Endothelial cell of umbilical vein (primary cell): ENCODE results near the gene KANK4. TPM values are rescaled to one million over a fixed set of nuclear protein-coding genes. Genes with fewer than 3 reads are reported as not detected.

Source experiments
- BruUV-seq: library from RNA; stranded (reverse); fragments of 400-500 nt; replicated peaks from 2 replicates; lab custom pipeline; 2021; lab: Mats Ljungman, UMichigan
- CTCF ChIA-PET: fragments of 300-600, 350-600 bp; sonication (Branson Sonifier 250); formaldehyde crosslinking; loops from one replicate; lab custom pipeline; 2021; ENCODE audit warnings: antibody characterized with exemption, inconsistent platforms; lab: Charles Lee
- POLR2A ChIA-PET: fragments of 300-600, 350-600 bp; sonication (Branson Sonifier 250); formaldehyde crosslinking; loops from one replicate; lab custom pipeline; 2021; ENCODE audit warnings: antibody characterized with exemption, inconsistent platforms; lab: Charles Lee
- DNase-seq: peaks from one replicate; pipeline ENCODE4 v3.0.0-alpha.2; 2011; ENCODE audit warnings: low read depth, low spot score
- FAIRE-seq: peaks from 2 replicates; lab custom pipeline; 2011; peaks lifted over from hg19 to GRCh38; lab: Jason Lieb, UNC
- H2AFZ ChIP-seq: 2 replicates; pipeline ENCODE4 v1.6.0; 2012; ENCODE audit warnings: low read depth, low read length, control low read depth, inconsistent platforms
- H3K27ac ChIP-seq: 2 replicates; pipeline ENCODE4 v1.5.1; 2011; ENCODE audit warnings: low read depth, mild to moderate bottlenecking, control low read depth, low read length, moderate library complexity; ENCODE audit not compliant: insufficient read depth
- H3K27me3 ChIP-seq, 2 experiments: 2 replicates each; pipeline versions ENCODE4 v1.6.0 to v1.6.1; 2011; ENCODE audit warnings: low read length in 2 of 2, mixed read lengths in 1 of 2; ENCODE audit not compliant: control insufficient read depth in 2 of 2, insufficient read depth in 2 of 2
- H3K36me3 ChIP-seq, 2 experiments: 2 replicates in 1 of 2; 3 replicates in 1 of 2; pipeline ENCODE4 v1.5.1; 2011; ENCODE audit warnings: low read length in 2 of 2, mild to moderate bottlenecking in 1 of 2, moderate library complexity in 1 of 2; ENCODE audit not compliant: control insufficient read depth in 2 of 2, insufficient read depth in 2 of 2; ENCODE audit errors: extremely low read depth in 1 of 2
- H3K4me1 ChIP-seq: 3 replicates; pipeline ENCODE4 v1.5.1; 2011; ENCODE audit warnings: mild to moderate bottlenecking, low read length; ENCODE audit not compliant: control insufficient read depth, insufficient read depth; ENCODE audit errors: extremely low read depth
- H3K4me2 ChIP-seq: 2 replicates; pipeline ENCODE4 v1.6.1; 2011; ENCODE audit warnings: low read length, control low read depth, mixed read lengths; ENCODE audit not compliant: insufficient read depth
- H3K4me3 ChIP-seq, 3 experiments: fragments of 200-600 bp in 1 of 3; sonication (generic), shearing (Covaris generic) in 1 of 3; replicated peaks in 1 of 3; 2 replicates each; pipeline ENCODE4 v1.5.1; 2011 to 2016; ENCODE audit warnings: control low read depth in 3 of 3, low read length in 3 of 3, mild to moderate bottlenecking in 2 of 3, inconsistent platforms in 1 of 3, low read depth in 1 of 3, moderate library complexity in 1 of 3; ENCODE audit not compliant: insufficient read depth in 1 of 3
- H3K79me2 ChIP-seq: 2 replicates; pipeline ENCODE4 v1.6.0; 2012; ENCODE audit warnings: low read length, inconsistent platforms; ENCODE audit not compliant: control insufficient read depth, insufficient read depth
- H3K9ac ChIP-seq: replicated peaks from 2 replicates; pipeline ENCODE3; 2011; ENCODE audit warnings: low read length, control low read depth; ENCODE audit not compliant: insufficient read depth; ENCODE audit errors: extremely low read depth
- H3K9me1 ChIP-seq: replicated peaks from 3 replicates; pipeline ENCODE4 v1.6.0; 2011; ENCODE audit warnings: mild to moderate bottlenecking, low read length; ENCODE audit not compliant: control insufficient read depth, insufficient read depth; ENCODE audit errors: extremely low read depth
- H3K9me3 ChIP-seq: replicated peaks from 2 replicates; pipeline ENCODE4 v1.5.1; 2012; ENCODE audit warnings: low read length, inconsistent platforms; ENCODE audit not compliant: control insufficient read depth, insufficient read depth
- H4K20me1 ChIP-seq: replicated peaks from 2 replicates; pipeline ENCODE3; 2011; ENCODE audit warnings: mild to moderate bottlenecking, low read length; ENCODE audit not compliant: control insufficient read depth, insufficient read depth; ENCODE audit errors: extremely low read depth
- EZH2 ChIP-seq: IDR thresholded peaks from 2 replicates; pipeline ENCODE4 v1.6.1; 2012; ENCODE audit warnings: borderline replicate concordance, low read depth, mild to moderate bottlenecking, moderate library complexity, low read length, inconsistent platforms; ENCODE audit not compliant: severe bottlenecking
- FOS ChIP-seq: IDR thresholded peaks from 2 replicates; pipeline ENCODE4 v1.6.1; 2011; ENCODE audit warnings: mild to moderate bottlenecking, low read length, moderate library complexity, borderline replicate concordance; ENCODE audit not compliant: insufficient read depth
- GATA2 ChIP-seq: IDR thresholded peaks from 2 replicates; pipeline ENCODE4 v1.7.0; 2011; ENCODE audit warnings: low read depth, mild to moderate bottlenecking, moderate library complexity, mixed read lengths, low read length; ENCODE audit not compliant: insufficient read length, insufficient read depth
- JUN ChIP-seq: IDR thresholded peaks from 2 replicates; pipeline ENCODE4 v1.6.1; 2011; ENCODE audit warnings: borderline replicate concordance, low read depth; ENCODE audit not compliant: insufficient read length, insufficient read depth
- MAX ChIP-seq: IDR thresholded peaks from 2 replicates; pipeline ENCODE4 v1.6.1; 2011; ENCODE audit not compliant: insufficient read depth, insufficient read length
- MYC ChIP-seq: IDR thresholded peaks from one replicate; pipeline ENCODE4 v1.6.1; 2011; ENCODE audit warnings: mild to moderate bottlenecking, low read depth, low read length
- POLR2A ChIP-seq: IDR thresholded peaks from 2 replicates; pipeline ENCODE4 v1.6.1; 2012; ENCODE audit warnings: low read depth, mild to moderate bottlenecking, control low read depth, low read length
- POLR2AphosphoS5 ChIP-seq: IDR thresholded peaks from 2 replicates; pipeline ENCODE4 v1.6.1; 2012; ENCODE audit warnings: low read depth, mild to moderate bottlenecking, control low read depth, low read length, moderate library complexity; ENCODE audit not compliant: insufficient read depth
- dilution Hi-C: fragments of 300-500 bp; cut with MboI; formaldehyde crosslinking; loops from one replicate; pipeline ENCODE4 v1.15.0; 2019; ENCODE audit warnings: low sequenced_read_pairs; ENCODE audit not compliant: extremely low pct_ligation_motif_present
- intact Hi-C: fragments of 100-400 bp; cut with micrococcal nuclease; formaldehyde crosslinking; loops from one replicate; pipeline ENCODE4 v1.10.0; 2022
- polyA plus RNA-seq, 4 experiments: library from polyadenylated mRNA; depleted of rRNA in 3 of 4; stranded (reverse) in 3 of 4; unstranded in 1 of 4; fragments of >200 nt; gene quantifications; 2 replicates each; pipeline versions ENCODE4 v1.2.1 to v1.2.3, GENCODE V29; 2011 to 2012; ENCODE audit warnings: missing spikeins in 1 of 4
- total RNA-seq: library from RNA; stranded (reverse); gene quantifications from 2 replicates; pipeline ENCODE4 v1.2.3, GENCODE V29; 2021
- TF ChIP-seq, protein P1 (sequence below), 2 donors: IDR thresholded peaks; 1 replicate in 1 of 2; 2 replicates in 1 of 2; pipeline ENCODE4 v1.5.1; 2011; ENCODE audit warnings: low read length in 2 of 2, mild to moderate bottlenecking in 2 of 2, moderate library complexity in 2 of 2, control low read depth in 1 of 2, inconsistent platforms in 1 of 2, low read depth in 1 of 2; ENCODE audit not compliant: insufficient read depth in 1 of 2; ENCODE audit errors: extremely low read depth in 1 of 2

KANK4 gene
- total and polyA plus RNA-seq, 2 donors (not counting 3 experiments of a cell fraction or from before 2014, with no cell fraction given): not detected

GRCh38 chr1:62235576-62235975 lies 83.7 kb downstream of the KANK4 start:
- Histone ChIP-seq H2AFZ (no peak overlapping the region), H3K27ac (no peak overlapping the region), H4K20me1 (no peaks in the 10 kb centered on the region), H3K4me2 (no peak overlapping the region), H3K4me1 (no peaks in the 10 kb centered on the region), H3K36me3 (no peaks in the 10 kb centered on the region), H3K9me3 (no peaks in the 10 kb centered on the region), H3K4me3 (no peak overlapping the region), H3K9ac (no peak overlapping the region), H3K9me1 (no peaks in the 10 kb centered on the region), H3K27me3 (no peaks in the 10 kb centered on the region), H3K79me2 (no peaks in the 10 kb centered on the region)
- dilution Hi-C loops: no loop called here
- intact Hi-C loops: no loop called here
- CTCF ChIA-PET: no interaction called here
- no TSS peak for BruUV-seq
- TF ChIP-seq MYC (no peak), GATA2 (no peak), POLR2A (no peak), JUN (no peak), MAX (no peak), POLR2AphosphoS5 (no peak), EZH2 (no peak), FOS (no peak)
- TF ChIP-seq, protein P1, sequence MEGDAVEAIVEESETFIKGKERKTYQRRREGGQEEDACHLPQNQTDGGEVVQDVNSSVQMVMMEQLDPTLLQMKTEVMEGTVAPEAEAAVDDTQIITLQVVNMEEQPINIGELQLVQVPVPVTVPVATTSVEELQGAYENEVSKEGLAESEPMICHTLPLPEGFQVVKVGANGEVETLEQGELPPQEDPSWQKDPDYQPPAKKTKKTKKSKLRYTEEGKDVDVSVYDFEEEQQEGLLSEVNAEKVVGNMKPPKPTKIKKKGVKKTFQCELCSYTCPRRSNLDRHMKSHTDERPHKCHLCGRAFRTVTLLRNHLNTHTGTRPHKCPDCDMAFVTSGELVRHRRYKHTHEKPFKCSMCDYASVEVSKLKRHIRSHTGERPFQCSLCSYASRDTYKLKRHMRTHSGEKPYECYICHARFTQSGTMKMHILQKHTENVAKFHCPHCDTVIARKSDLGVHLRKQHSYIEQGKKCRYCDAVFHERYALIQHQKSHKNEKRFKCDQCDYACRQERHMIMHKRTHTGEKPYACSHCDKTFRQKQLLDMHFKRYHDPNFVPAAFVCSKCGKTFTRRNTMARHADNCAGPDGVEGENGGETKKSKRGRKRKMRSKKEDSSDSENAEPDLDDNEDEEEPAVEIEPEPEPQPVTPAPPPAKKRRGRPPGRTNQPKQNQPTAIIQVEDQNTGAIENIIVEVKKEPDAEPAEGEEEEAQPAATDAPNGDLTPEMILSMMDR (IDR thresholded peaks at IDR 0.05; ENCODE audit: extremely low read depth in 1 of 2, insufficient read depth in 1 of 2, low read depth in 1 of 2, low read length in 2 of 2): no peak
- DNase-seq (no peak), FAIRE-seq (no peak)
- POLR2A ChIA-PET: no interaction called here
